Right ventricle myocardium inferior (tissue), 1 donor: ENCODE measurements around the gene PTRH1. TPM values are rescaled to one million over a fixed set of nuclear protein-coding genes. Genes with fewer than 3 reads are reported as not detected.

ENCODE experiments used
- ATAC-seq: fragments of 200-7000 bp; cut with Tn5 transposase; one replicate; pipeline ENCODE4 v1.9.1; 2020; ENCODE audit warnings: mild to moderate bottlenecking, moderate library complexity
- DNase-seq: peaks from one replicate; pipeline ENCODE4 v3.0.0; 2021; ENCODE audit errors: missing footprints
- intact Hi-C: fragments of 100-400 bp; cut with DNase I; formaldehyde crosslinking; loops from one replicate; pipeline ENCODE4 v1.11.0; 2022
- total RNA-seq: library from RNA; stranded (reverse); fragmentation: NEBNext Ultra II Directional; extraction: Animal tissue kit (Norgen Biotek cat#: 25700); gene quantifications from one replicate; pipeline ENCODE4 v1.2.1, GENCODE V29; 2021
- donor health status: DM: no; HTN: yes; CAD: no; lungs with severe emphysema.

Gene PTRH1
- total RNA-seq, 1 donor from 2014 or later = 14.2 TPM

GRCh38 chr9:127682351-127683136 lies 32.9 kb downstream of the PTRH1 start:
- ATAC-seq = no peak

GRCh38 chr9:127680846-127681245 lies 34.6 kb downstream of the PTRH1 start:
- no peak for DNase-seq
- no peak for ATAC-seq
- intact Hi-C loops = no loop called here

More at GRCh38 chr9:127682351-127683136, 32.9 kb downstream of the PTRH1 start:
- intact Hi-C loops = no loop called here
- no peak for DNase-seq

- intact Hi-C loops = no loop called here
Measured at GRCh38 chr9:127680226-127680625, 35.2 kb downstream of the PTRH1 start.

DNA sequence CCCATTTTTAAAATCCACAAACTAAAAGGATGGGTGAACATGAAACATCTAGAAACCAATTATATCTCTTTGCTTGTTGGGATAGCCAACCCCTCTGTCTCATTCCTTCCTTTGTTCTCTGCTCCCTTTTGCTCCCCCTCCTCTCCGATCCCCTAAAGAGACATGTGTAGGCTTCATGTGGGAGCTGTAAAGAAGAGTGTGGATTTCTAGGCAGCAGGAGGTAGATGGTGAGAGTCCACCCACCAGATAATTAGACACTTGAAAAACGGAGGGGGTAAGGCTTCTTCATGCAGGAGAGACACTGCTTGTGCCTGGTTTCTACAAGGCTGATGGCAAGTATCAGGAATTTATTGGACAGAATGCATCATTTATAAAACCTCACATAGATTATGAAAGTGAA lies 36.0 kb downstream of the PTRH1 start:
- ATAC-seq (no peak), DNase-seq (no peak)
- intact Hi-C loops = no loop called here

More at GRCh38 chr9:127680226-127680625, 35.2 kb downstream of the PTRH1 start:
- ATAC-seq = no peak
- no peak for DNase-seq

GRCh38 chr9:127676638-127677037 lies 38.8 kb downstream of the PTRH1 start:
- DNase-seq = no peak
- intact Hi-C loops = no loop called here
- no peak for ATAC-seq

- DNase-seq = no peak
- ATAC-seq = no peak
- intact Hi-C loops = no loop called here
Measured at GRCh38 chr9:127673234-127673633, 42.2 kb downstream of the PTRH1 start.

DNA sequence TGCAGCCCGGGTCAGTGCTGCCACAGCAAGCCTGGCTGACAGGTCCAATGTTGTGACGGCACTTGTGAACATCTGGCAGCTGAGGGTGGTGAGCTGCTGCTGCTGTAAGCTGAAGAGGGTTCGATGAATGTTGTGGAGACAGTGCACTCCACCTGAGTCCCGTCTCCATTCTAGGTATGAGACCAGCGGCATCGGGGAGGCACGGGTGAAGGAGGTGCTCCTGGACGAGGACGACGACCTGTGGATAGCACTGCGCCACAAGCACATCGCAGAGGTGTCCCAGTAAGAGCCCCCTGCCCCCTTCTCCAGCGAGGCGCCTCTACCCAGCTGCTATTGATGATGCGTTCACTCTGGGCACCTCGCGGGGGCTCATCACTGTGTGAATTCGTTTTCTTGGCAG lies 47.6 kb downstream of the PTRH1 start:
- DNase-seq (no peak), ATAC-seq (no peak)
- intact Hi-C loops = no loop called here

DNA sequence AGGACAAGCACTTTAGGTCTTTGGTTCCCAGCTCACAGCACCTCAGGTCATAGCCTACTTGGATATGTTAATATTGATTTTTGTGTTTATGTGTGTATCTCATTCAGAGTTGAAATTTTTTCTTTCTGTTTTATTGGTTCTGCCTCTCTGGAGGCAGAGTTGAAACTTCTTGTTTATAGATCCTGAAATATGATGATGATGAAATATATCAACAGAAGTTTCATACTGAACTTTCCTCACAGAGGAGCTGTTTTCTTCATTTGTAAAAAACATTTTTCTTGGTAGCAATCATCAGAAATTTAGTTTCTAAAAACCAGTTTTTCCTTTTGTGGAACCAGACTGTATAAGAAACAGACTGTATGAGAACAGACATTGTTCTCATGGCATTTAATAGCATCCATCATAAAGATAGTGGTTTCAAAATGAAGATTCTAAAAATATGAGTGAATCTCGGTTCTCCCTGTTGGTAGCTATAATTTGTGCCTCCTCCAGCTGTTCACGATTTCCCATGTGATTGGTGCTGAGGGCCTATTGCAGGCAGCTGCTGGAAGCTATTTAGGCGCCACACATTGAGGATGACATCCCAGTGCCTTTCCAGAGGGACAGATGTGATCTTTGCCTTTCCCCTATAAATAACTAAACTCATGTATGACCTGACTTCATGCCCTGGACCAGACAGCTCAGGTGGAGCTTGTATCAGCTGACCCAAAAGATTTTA lies 48.2 kb downstream of the PTRH1 start:
- ATAC-seq (no peak), DNase-seq (no peak)
- intact Hi-C loops = no loop called here

DNA sequence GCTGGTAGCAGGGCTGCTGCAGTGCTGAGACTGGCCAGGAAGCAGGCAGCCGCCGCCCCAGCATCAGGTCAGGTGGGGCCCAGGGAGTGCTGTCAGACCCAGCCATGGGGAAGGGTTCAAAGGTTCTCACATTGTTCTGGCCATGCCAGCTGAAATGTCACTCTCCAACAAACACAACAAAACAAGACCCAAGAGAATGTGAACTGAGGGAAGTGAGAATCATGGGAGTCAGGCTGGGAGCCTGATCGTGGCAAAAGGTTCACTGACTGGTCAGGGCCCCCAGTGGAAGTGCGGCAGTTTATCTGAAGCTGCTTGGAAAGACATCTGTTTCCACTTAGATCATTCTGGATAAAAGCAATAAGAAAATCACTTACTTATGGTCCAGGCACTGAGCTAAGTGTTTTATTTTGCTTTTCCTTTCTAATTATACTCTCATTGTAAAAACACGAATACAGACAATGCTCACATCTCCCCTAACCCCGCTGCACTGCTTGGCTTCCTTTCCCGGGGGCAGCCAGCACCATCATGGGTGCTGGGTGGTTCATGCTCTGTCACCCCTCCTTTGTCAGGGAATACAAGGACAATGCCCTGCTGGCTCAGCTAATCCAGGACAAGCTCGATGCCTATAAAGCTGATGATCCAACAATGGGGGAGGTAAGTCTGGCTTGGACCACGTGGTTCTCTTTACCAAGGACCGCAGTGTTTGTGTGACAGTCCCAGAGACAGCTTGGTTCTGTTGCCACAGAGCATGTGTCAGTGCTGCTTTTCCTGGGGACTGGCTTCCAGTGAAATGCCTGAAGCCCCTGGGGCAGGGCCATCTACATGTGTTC lies 50.6 kb downstream of the PTRH1 start:
- ATAC-seq (no peak), DNase-seq (no peak)
- intact Hi-C loops = no loop called here

DNA sequence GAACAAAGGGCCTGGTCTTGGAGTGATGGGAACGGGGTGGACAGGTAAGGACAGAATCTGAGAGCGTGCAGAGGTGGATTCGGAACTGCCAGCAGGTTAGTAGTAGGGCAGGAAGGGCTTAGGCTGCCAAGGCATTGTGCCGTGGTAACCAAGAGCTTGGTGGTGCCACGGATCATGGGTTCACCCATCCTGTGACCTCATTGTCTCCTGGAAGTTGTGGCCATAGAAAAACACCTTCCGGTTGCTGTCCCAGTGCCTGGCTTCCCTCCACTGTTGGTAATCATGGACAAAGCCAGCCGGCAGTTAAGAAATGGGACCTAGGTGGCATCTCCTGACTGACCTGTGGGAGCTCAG lies 51.2 kb downstream of the PTRH1 start:
- intact Hi-C loops = no loop called here
- DNase-seq (no peak), ATAC-seq (no peak)

Other genes starting within 250 kb of the PTRH1 start
- 51.5 TPM for gene STXBP1, start 103.4 kb downstream of the PTRH1 start, total RNA-seq
- gene CFAP157, start 8.7 kb downstream of the PTRH1 start, total RNA-seq = not detected
- 0.30 TPM for gene TTC16, start 416 bp upstream of the PTRH1 start, total RNA-seq
- 3.8 TPM for gene TOR2A, start 19.6 kb upstream of the PTRH1 start, total RNA-seq
- 21.3 TPM for gene SH2D3C, start 63.0 kb upstream of the PTRH1 start, total RNA-seq
- gene CDK9, start 70.4 kb upstream of the PTRH1 start, total RNA-seq = 49.9 TPM
- gene FPGS, start 87.2 kb upstream of the PTRH1 start, total RNA-seq = 30.2 TPM
- gene ENG, start 139.0 kb upstream of the PTRH1 start, total RNA-seq = 131 TPM
- gene AK1, start 162.0 kb upstream of the PTRH1 start, total RNA-seq = 880 TPM
- 43.3 TPM for gene ST6GALNAC6, start 183.9 kb upstream of the PTRH1 start, total RNA-seq
- 21.9 TPM for gene ST6GALNAC4, start 201.4 kb upstream of the PTRH1 start, total RNA-seq
- not detected for gene PIP5KL1, start 215.1 kb upstream of the PTRH1 start, total RNA-seq
- gene DPM2, start 222.2 kb upstream of the PTRH1 start, total RNA-seq = 11.9 TPM